Measurements from ENCODE around the gene LRP11. TPM values are rescaled to one million over a fixed set of nuclear protein-coding genes. Genes with fewer than 3 reads are reported as not detected.
"Not testable (repeated sequence)": the region's sequence is repeated elsewhere in the genome, so short reads cannot be mapped to it uniquely, and the experiment has no call there.

LRP11 gene, protein sequence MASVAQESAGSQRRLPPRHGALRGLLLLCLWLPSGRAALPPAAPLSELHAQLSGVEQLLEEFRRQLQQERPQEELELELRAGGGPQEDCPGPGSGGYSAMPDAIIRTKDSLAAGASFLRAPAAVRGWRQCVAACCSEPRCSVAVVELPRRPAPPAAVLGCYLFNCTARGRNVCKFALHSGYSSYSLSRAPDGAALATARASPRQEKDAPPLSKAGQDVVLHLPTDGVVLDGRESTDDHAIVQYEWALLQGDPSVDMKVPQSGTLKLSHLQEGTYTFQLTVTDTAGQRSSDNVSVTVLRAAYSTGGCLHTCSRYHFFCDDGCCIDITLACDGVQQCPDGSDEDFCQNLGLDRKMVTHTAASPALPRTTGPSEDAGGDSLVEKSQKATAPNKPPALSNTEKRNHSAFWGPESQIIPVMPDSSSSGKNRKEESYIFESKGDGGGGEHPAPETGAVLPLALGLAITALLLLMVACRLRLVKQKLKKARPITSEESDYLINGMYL
- total RNA-seq (1 to 10 TPM in 4 of 5 experiments, under 1 TPM in 1; 0.88 to 3.7 (median 2.8) TPM), polyA plus RNA-seq (1 to 10 TPM in 1 of 2 donors, under 1 TPM in 1; 0.76 to 1.5 TPM), total RNA-seq (0.54 reads per million)

DNA sequence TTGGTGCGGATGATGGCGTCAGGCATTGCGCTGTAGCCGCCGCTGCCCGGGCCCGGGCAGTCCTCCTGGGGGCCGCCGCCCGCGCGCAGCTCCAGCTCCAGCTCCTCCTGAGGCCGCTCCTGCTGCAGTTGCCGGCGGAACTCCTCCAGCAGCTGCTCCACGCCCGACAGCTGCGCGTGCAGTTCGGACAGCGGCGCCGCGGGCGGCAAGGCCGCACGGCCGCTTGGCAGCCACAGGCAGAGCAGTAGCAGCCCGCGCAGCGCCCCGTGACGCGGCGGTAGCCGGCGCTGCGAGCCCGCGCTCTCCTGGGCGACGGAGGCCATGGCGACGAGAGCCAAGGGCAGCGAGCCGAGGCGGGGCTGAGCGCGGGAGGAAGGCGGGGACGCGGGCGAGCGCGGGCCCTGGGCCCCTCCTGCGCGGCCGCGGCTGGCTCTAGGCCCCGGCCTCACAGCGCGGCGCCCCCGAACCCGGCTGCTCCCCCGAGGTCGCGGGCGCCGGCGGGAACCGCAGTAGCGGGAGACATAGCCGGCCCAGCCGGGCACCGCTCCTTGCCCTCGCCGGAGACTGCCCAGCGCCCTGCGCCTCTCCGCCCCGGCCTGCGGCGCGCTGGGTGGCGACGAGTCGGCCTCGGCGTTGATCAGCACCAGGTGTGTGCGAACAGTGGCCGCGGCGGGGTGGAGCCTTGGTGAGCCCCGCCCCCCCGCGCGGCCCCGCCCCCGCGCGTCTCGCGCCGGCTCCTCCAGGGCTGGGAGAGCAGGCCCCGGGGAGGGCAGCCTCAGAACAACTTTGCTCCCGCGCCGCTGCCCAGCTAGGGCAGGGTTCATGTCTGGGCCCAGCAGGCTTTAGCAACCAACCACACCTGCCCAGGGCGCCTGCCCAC, at the start of gene LRP11:
Gene LRP11 (minus strand): TSS at position 662 of the 880 bp plus-strand sequence. CDS start 339 bp downstream, at position 323.
- Mint-ChIP-seq H3K27ac (peak within 1 kb of the TSS in 6 of 9 donors; percentile 24 to 82 (median 48)), H3K36me3 (no peaks in the 10 kb centered on the region), H3K27me3 (peaks cover 0 to 41% (median 8%) of the 10 kb centered on the region in 5 donors), H3K4me1 (peaks cover 0 to 21% (median 10%) of the 10 kb centered on the region in 7 donors), H3K9me3 (peaks cover 0 to 1% (median 0%) of the 10 kb centered on the region in 11 donors), H3K4me3 (peak within 1 kb of the TSS; percentile 80 to 88 (median 82))
- ChIA-PET CTCF (interaction anchor here (0.7 to 1.1 kb wide), 3 partner anchors 19 to 130 kb away, joined by 3 to 5 read pairs (median 5); no protein-coding TSS in a partner anchor), POLR2A (interaction anchor here (1.5 kb wide), 1 partner anchor 147 kb away, joined by 3 read pairs; no protein-coding TSS in a partner anchor)
- peak; percentile 93 for ATAC-seq
- intact Hi-C loops (cut with micrococcal nuclease): loop anchor here (1.0 to 10.0 kb wide), 12 partner anchors 78 to 1589 kb away; partner anchors contain the start of genes KATNA1 (in 2 of the 2), LATS1 (in 2 of the 2), NUP43 (in 2 of the 2) and GINM1 (in 1 of the 2)
- no peaks in the 10 kb centered on the region for H3K9me3 ChIP-seq (ENCODE audit: control insufficient read depth in 2 of 3, low read length in 3 of 3)
- peaks cover 6 to 10% of the 10 kb centered on the region in 2 donors for H3K4me1 ChIP-seq (ENCODE audit: control insufficient read depth in 2 of 2, insufficient read depth in 2 of 2, low read length in 2 of 2)
- DNase-seq: peak; percentile 73 to 90 (median 83)
- no peaks in the 10 kb centered on the region for H3K27me3 ChIP-seq (ENCODE audit: control insufficient read depth in 2 of 2, insufficient read depth in 2 of 2, low read length in 2 of 2)
- H3K27ac ChIP-seq (ENCODE audit: low read depth, low read length): peak within 1 kb of the TSS; percentile 62
- H3K36me3 ChIP-seq (ENCODE audit: control insufficient read depth in 2 of 3, insufficient read depth in 3 of 3, low read length in 3 of 3): no peaks in the 10 kb centered on the region
- peak within 1 kb of the TSS; percentile 63 for H3K4me3 ChIP-seq (ENCODE audit: low read length)

DNA sequence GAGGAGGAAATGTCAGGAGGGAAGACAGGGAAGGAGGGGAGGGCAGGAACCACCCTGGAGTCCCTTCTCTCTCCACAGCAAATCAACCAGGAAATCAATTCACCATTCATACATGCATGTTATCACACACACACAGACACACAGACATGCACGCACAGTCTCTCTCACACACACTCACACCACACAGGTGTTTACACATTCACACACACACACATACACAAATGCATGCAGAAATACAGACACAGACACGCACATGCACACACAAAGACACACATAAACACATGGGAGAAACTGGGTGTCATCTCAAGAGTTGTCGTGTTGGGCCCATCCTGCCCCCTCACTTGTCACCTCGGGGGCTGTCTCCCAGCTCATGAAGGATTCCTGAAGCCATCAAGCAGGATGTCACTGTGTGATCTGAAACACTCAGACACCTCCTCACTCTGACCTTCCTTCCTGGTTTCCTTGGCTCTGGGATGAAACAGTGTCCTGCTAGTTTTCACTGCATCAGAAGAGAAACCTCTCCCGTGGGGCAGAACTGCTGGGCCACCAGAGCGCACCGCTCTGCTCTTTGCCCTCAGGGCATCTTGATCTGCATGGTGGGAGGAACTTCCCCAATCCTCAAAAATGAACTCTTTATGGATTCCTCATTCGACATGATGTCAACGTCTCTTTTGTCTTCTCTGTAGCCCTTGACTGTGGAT, 49.5 kb upstream of the LRP11 start:
- Histone ChIP-seq H3K36me3 (ENCODE audit: control insufficient read depth in 2 of 3, insufficient read depth in 3 of 3, low read length in 3 of 3) (no peaks in the 10 kb centered on the region), H3K27ac (ENCODE audit: low read depth, low read length) (no peak overlapping the region), H3K4me1 (ENCODE audit: control insufficient read depth in 2 of 2, insufficient read depth in 2 of 2, low read length in 2 of 2) (no peaks in the 10 kb centered on the region), H3K9me3 (ENCODE audit: control insufficient read depth in 2 of 3, low read length in 3 of 3) (peaks cover 0 to 1% (median 0%) of the 10 kb centered on the region in 3 experiments), H3K27me3 (ENCODE audit: control insufficient read depth in 2 of 2, insufficient read depth in 2 of 2, low read length in 2 of 2) (no peaks in the 10 kb centered on the region), H3K4me3 (ENCODE audit: low read length) (no peak overlapping the region)
- ATAC-seq (no peak), DNase-seq (no peak)
- intact Hi-C loops (cut with micrococcal nuclease): no loop called here
- POLR2A ChIA-PET: no interaction called here
- peaks cover 0 to 3% (median 0%) of the 10 kb centered on the region in 5 donors for H3K36me3 Mint-ChIP-seq
- H3K27me3 Mint-ChIP-seq: peaks cover 14 to 42% (median 27%) of the 10 kb centered on the region in 5 donors
- no peak overlapping the region for H3K27ac Mint-ChIP-seq
- CTCF ChIA-PET: no interaction called here
- H3K4me1 Mint-ChIP-seq: no peaks in the 10 kb centered on the region
- peaks cover 0 to 15% (median 5%) of the 10 kb centered on the region in 11 donors for H3K9me3 Mint-ChIP-seq
- no peak overlapping the region for H3K4me3 Mint-ChIP-seq

- peaks cover 14 to 39% (median 24%) of the 10 kb centered on the region in 5 donors for H3K27me3 Mint-ChIP-seq
- Histone ChIP-seq H3K4me1 (ENCODE audit: control insufficient read depth in 2 of 2, insufficient read depth in 2 of 2, low read length in 2 of 2) (no peaks in the 10 kb centered on the region), H3K36me3 (ENCODE audit: control insufficient read depth in 2 of 3, insufficient read depth in 3 of 3, low read length in 3 of 3) (no peaks in the 10 kb centered on the region), H3K27me3 (ENCODE audit: control insufficient read depth in 2 of 2, insufficient read depth in 2 of 2, low read length in 2 of 2) (no peaks in the 10 kb centered on the region), H3K27ac (ENCODE audit: low read depth, low read length) (no peak overlapping the region), H3K4me3 (ENCODE audit: low read length) (no peak overlapping the region), H3K9me3 (ENCODE audit: control insufficient read depth in 2 of 3, low read length in 3 of 3) (peaks cover 0 to 5% (median 0%) of the 10 kb centered on the region in 3 experiments)
- no peak overlapping the region for H3K27ac Mint-ChIP-seq
- H3K4me3 Mint-ChIP-seq: no peak overlapping the region
- ChIA-PET CTCF (no interaction called here), POLR2A (no interaction called here)
- no peaks in the 10 kb centered on the region for H3K4me1 Mint-ChIP-seq
- H3K9me3 Mint-ChIP-seq: peaks cover 2 to 21% (median 7%) of the 10 kb centered on the region in 11 donors
- peaks cover 0 to 5% (median under 1%) of the 10 kb centered on the region in 5 donors for H3K36me3 Mint-ChIP-seq
- DNase-seq (no peak), ATAC-seq (no peak)
- intact Hi-C loops (cut with micrococcal nuclease): no loop called here
Measured at GRCh38 chr6:149913085-149913484, 48.9 kb upstream of the LRP11 start.

- peak; percentile 12 for ATAC-seq
- Mint-ChIP-seq H3K9me3 (peaks cover 5 to 25% (median 10%) of the 10 kb centered on the region in 11 donors), H3K27me3 (peaks cover 17 to 39% (median 24%) of the 10 kb centered on the region in 5 donors)
- H3K4me1 ChIP-seq (ENCODE audit: control insufficient read depth in 2 of 2, insufficient read depth in 2 of 2, low read length in 2 of 2); H3K4me3 ChIP-seq (ENCODE audit: low read length); H3K4me1 Mint-ChIP-seq; H3K27ac ChIP-seq (ENCODE audit: low read depth, low read length); H3K36me3 Mint-ChIP-seq; H3K27ac Mint-ChIP-seq; POLR2A ChIA-PET; DNase-seq; CTCF ChIA-PET; H3K27me3 ChIP-seq (ENCODE audit: control insufficient read depth in 2 of 2, insufficient read depth in 2 of 2, low read length in 2 of 2); intact Hi-C loops (cut with micrococcal nuclease); H3K4me3 Mint-ChIP-seq; H3K36me3 ChIP-seq (ENCODE audit: control insufficient read depth in 2 of 3, insufficient read depth in 3 of 3, low read length in 3 of 3); H3K9me3 ChIP-seq (ENCODE audit: control insufficient read depth in 2 of 3, low read length in 3 of 3): not testable (repeated sequence)
Measured at GRCh38 chr6:149912680-149913079, 48.5 kb upstream of the LRP11 start.

GRCh38 chr6:149910721-149911151, 46.6 kb upstream of the LRP11 start:
- POLR2A ChIA-PET: no interaction called here

More at GRCh38 chr6:149910721-149911151, 46.6 kb upstream of the LRP11 start:
- intact Hi-C loops (cut with micrococcal nuclease): no loop called here
- DNase-seq: no peak
- Histone ChIP-seq H3K9me3 (ENCODE audit: control insufficient read depth in 2 of 3, low read length in 3 of 3) (peaks cover 0 to 5% (median 0%) of the 10 kb centered on the region in 3 experiments), H3K36me3 (ENCODE audit: control insufficient read depth in 2 of 3, insufficient read depth in 3 of 3, low read length in 3 of 3) (no peaks in the 10 kb centered on the region), H3K27me3 (ENCODE audit: control insufficient read depth in 2 of 2, insufficient read depth in 2 of 2, low read length in 2 of 2) (no peaks in the 10 kb centered on the region), H3K27ac (ENCODE audit: low read depth, low read length) (no peak overlapping the region), H3K4me1 (ENCODE audit: control insufficient read depth in 2 of 2, insufficient read depth in 2 of 2, low read length in 2 of 2) (no peaks in the 10 kb centered on the region), H3K4me3 (ENCODE audit: low read length) (no peak overlapping the region)
- peaks cover 0 to 9% (median 4%) of the 10 kb centered on the region in 5 donors for H3K36me3 Mint-ChIP-seq
- no peak overlapping the region for H3K27ac Mint-ChIP-seq
- H3K4me1 Mint-ChIP-seq: no peaks in the 10 kb centered on the region
- H3K9me3 Mint-ChIP-seq: peaks cover 5 to 35% (median 10%) of the 10 kb centered on the region in 11 donors
- CTCF ChIA-PET: no interaction called here
- peaks cover 17 to 35% (median 24%) of the 10 kb centered on the region in 5 donors for H3K27me3 Mint-ChIP-seq
- no peak overlapping the region for H3K4me3 Mint-ChIP-seq
- ATAC-seq: no peak
